Measurements from ENCODE around the gene EXOC6B.
"Not testable (repeated sequence)": the region's sequence is repeated elsewhere in the genome, so short reads cannot be mapped to it uniquely, and the experiment has no call there.

The EXOC6B gene

GRCh38 chr2:72425996-72426395, 399.8 kb downstream of the EXOC6B start:
- DNase-seq, result no peak

GRCh38 chr2:72423756-72424155, 402.1 kb downstream of the EXOC6B start:
- DNase-seq, result no peak

- DNase-seq, result not testable (repeated sequence)
Observed at GRCh38 chr2:72421771-72422379, 404.0 kb downstream of the EXOC6B start.

- no peak for DNase-seq
Observed at GRCh38 chr2:72415781-72416475, 409.9 kb downstream of the EXOC6B start.

- no peak for DNase-seq
Observed at GRCh38 chr2:72415241-72415661, 410.6 kb downstream of the EXOC6B start.

GRCh38 chr2:72414137-72414760, 411.6 kb downstream of the EXOC6B start:
- no peak for DNase-seq

- DNase-seq, result no peak
Observed at GRCh38 chr2:72413716-72414115, 412.1 kb downstream of the EXOC6B start.

GRCh38 chr2:72412214-72412613, 413.6 kb downstream of the EXOC6B start:
- no peak for DNase-seq

- DNase-seq, result no peak
Observed at GRCh38 chr2:72399879-72400278, 426.0 kb downstream of the EXOC6B start.

GRCh38 chr2:72395096-72395495, 430.7 kb downstream of the EXOC6B start:
- no peak for DNase-seq

GRCh38 chr2:72394541-72395070, 431.2 kb downstream of the EXOC6B start:
- no peak for DNase-seq

- no peak for DNase-seq
Observed at GRCh38 chr2:72389447-72389846, 436.4 kb downstream of the EXOC6B start.

GRCh38 chr2:72388263-72388662, 437.6 kb downstream of the EXOC6B start:
- no peak for DNase-seq

GRCh38 chr2:72386288-72386687, 439.5 kb downstream of the EXOC6B start:
- no peak for DNase-seq

- no peak for DNase-seq
Observed at GRCh38 chr2:72378753-72379348, 447.0 kb downstream of the EXOC6B start.

GRCh38 chr2:72367530-72368225, 458.2 kb downstream of the EXOC6B start:
- no peak for DNase-seq

- DNase-seq, result no peak
Observed at GRCh38 chr2:72363406-72363805, 462.4 kb downstream of the EXOC6B start.

GRCh38 chr2:72362733-72363132, 463.1 kb downstream of the EXOC6B start:
- DNase-seq, result no peak

- DNase-seq, result no peak
Observed at GRCh38 chr2:72361521-72361920, 464.3 kb downstream of the EXOC6B start.

- DNase-seq, result no peak
Observed at GRCh38 chr2:72361042-72361441, 464.8 kb downstream of the EXOC6B start.

- no peak for DNase-seq
Observed at GRCh38 chr2:72350852-72351251, 475.0 kb downstream of the EXOC6B start.

GRCh38 chr2:72349016-72349415, 476.8 kb downstream of the EXOC6B start:
- no peak for DNase-seq

GRCh38 chr2:72347081-72347480, 478.8 kb downstream of the EXOC6B start:
- no peak for DNase-seq

All from inflammatory macrophage (primary cell).